Stimulated activated CD8-positive, alpha-beta memory T cell treated with anti-CD3 and anti-CD28 coated beads, Interleukin-4, amount 100 ng/mL, for 4 hours (primary cell): Measurements from ENCODE around the gene SANBR.

ENCODE experiments used
- DNase-seq, 2 donors: peaks; one replicate each; pipeline ENCODE4 v3.0.0-alpha.2; 2020; ENCODE audit warnings: low read depth in 2 of 2, low spot score in 1 of 2

The SANBR gene

GRCh38 chr2:61089797-61090196 is 24.1 kb downstream of the SANBR start:
- DNase-seq, result no peak

GRCh38 chr2:61090386-61090921 is 24.8 kb downstream of the SANBR start:
- DNase-seq, result no peak

- DNase-seq, result no peak
These were observed 25.8 kb downstream of the SANBR start for GRCh38 chr2:61091485-61091884.

DNA sequence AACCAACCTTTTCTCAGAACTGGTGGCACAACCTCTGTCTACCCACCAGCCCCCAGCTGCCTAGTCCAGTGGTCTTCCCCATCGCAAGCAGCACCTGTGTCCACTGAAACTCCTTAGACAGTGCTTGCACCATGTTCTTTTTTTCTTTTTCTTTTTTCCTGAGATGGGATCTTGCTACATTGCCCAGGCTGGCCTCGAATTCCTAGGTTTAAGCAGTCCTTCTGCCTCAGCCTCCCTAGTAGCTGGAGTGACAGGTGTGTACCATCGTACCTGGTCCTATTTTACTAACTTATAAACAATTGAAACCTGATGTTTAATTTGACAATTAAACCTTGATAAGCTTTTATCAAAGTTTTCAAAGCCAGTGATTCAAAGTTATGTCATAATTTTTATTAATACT is 30.8 kb downstream of the SANBR start:
- no peak for DNase-seq

DNA sequence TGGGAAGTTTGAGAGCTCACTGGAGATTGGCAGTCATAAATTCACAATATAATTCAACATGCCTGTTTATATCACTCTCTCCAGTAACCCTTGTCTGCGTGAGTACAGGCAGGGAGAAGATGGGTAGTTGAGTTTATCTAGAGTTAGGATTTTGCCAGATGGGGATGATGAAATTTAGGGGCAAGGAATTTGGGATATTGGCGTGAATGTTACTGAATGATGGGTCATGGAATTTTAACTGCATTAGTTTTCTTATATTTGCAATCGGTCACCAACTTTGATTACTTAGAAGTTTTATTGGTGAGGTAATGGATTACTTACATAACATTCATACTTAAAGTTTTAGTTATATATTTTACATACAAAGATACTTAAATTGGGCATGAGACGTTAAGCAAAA is 35.1 kb downstream of the SANBR start:
- no peak for DNase-seq

GRCh38 chr2:61109291-61109690 is 43.6 kb downstream of the SANBR start:
- DNase-seq, result no peak

GRCh38 chr2:61111708-61112107 is 46.0 kb downstream of the SANBR start:
- DNase-seq, result no peak

DNA sequence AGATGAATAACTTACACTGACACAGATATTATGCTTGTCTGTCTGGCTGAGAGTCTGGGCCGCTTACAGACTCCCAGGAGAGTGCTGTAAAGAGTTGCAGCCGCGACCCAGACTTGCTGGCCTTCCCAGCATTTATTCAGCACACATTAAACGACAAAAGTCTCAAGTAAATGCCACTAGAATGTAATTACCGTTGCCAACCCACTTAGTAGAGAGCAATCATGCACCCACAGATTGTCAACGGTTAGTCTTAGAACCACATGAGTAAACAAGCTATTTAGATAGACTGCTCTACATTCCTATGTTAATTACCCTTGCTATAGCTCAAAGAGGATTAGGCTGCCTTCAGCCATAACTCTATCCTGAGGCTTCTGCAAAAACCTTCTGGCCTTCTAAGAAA is 48.5 kb downstream of the SANBR start:
- no peak for DNase-seq
